ENCODE data around the gene GNGT1.

The GNGT1 gene

GRCh38 chr7:93921186-93921585, 14.8 kb downstream of the GNGT1 start:
- H3K79me2 ChIP-seq (ENCODE audit: control insufficient read depth, insufficient read depth, low read length, unreplicated experiment) = peaks cover 37% of the 10 kb centered on the region

GRCh38 chr7:93921607-93922566, 15.5 kb downstream of the GNGT1 start, which contains the start of gene GNG11:
GNG11 (plus strand) TSS chr7:93921735; CDS start chr7:93922138, 403 bp downstream.
- H3K36me3 ChIP-seq (ENCODE audit: insufficient read depth, low read length) = peaks cover 14% of the 10 kb centered on the region
- no peaks in the 10 kb centered on the region for H3K27me3 ChIP-seq (ENCODE audit: insufficient read depth, low read length)
- H2AFZ ChIP-seq (ENCODE audit: low read length, unreplicated experiment) = peak within 1 kb of the TSS; percentile 98
- peaks cover 17% of the 10 kb centered on the region for H3K4me1 ChIP-seq (ENCODE audit: control insufficient read depth, insufficient read depth, low read length, unreplicated experiment)
- peaks cover 37% of the 10 kb centered on the region for H3K79me2 ChIP-seq (ENCODE audit: control insufficient read depth, insufficient read depth, low read length, unreplicated experiment)
- H3K4me3 ChIP-seq (ENCODE audit: low read depth, low read length) = peak within 1 kb of the TSS; percentile 100
- H3K27ac ChIP-seq (ENCODE audit: low read depth, low read length) = peak within 1 kb of the TSS; percentile 86

More at GRCh38 chr7:93921186-93921585, 14.8 kb downstream of the GNGT1 start:
- H2AFZ ChIP-seq (ENCODE audit: low read length, unreplicated experiment) = peak overlapping the region; percentile 85
- H3K36me3 ChIP-seq (ENCODE audit: insufficient read depth, low read length) = peaks cover 7% of the 10 kb centered on the region
- peaks cover 17% of the 10 kb centered on the region for H3K4me1 ChIP-seq (ENCODE audit: control insufficient read depth, insufficient read depth, low read length, unreplicated experiment)
- peak overlapping the region; percentile 86 for H3K27ac ChIP-seq (ENCODE audit: low read depth, low read length)
- H3K4me3 ChIP-seq (ENCODE audit: low read depth, low read length) = peak overlapping the region; percentile 100
- H3K27me3 ChIP-seq (ENCODE audit: insufficient read depth, low read length) = no peaks in the 10 kb centered on the region

- Histone ChIP-seq H3K4me3 (ENCODE audit: low read depth, low read length) (peak overlapping the region; percentile 100), H3K36me3 (ENCODE audit: insufficient read depth, low read length) (peaks cover 21% of the 10 kb centered on the region), H3K4me1 (ENCODE audit: control insufficient read depth, insufficient read depth, low read length, unreplicated experiment) (peaks cover 17% of the 10 kb centered on the region), H2AFZ (ENCODE audit: low read length, unreplicated experiment) (peak overlapping the region; percentile 5), H3K27ac (ENCODE audit: low read depth, low read length) (peak overlapping the region; percentile 86; the same call in 1 of the 2 replicates), H3K79me2 (ENCODE audit: control insufficient read depth, insufficient read depth, low read length, unreplicated experiment) (peaks cover 37% of the 10 kb centered on the region), H3K27me3 (ENCODE audit: insufficient read depth, low read length) (no peaks in the 10 kb centered on the region)
Measured at GRCh38 chr7:93923296-93923695, 16.9 kb downstream of the GNGT1 start.

GRCh38 chr7:93923942-93924341, 17.6 kb downstream of the GNGT1 start:
- Histone ChIP-seq H3K4me1 (ENCODE audit: control insufficient read depth, insufficient read depth, low read length, unreplicated experiment) (peaks cover 17% of the 10 kb centered on the region), H2AFZ (ENCODE audit: low read length, unreplicated experiment) (peak overlapping the region; percentile 5)

GRCh38 chr7:93926800-93927199, 20.4 kb downstream of the GNGT1 start:
- Histone ChIP-seq H3K27ac (ENCODE audit: low read depth, low read length) (no peak overlapping the region), H3K79me2 (ENCODE audit: control insufficient read depth, insufficient read depth, low read length, unreplicated experiment) (peaks cover 34% of the 10 kb centered on the region), H3K27me3 (ENCODE audit: insufficient read depth, low read length) (no peaks in the 10 kb centered on the region), H2AFZ (ENCODE audit: low read length, unreplicated experiment) (no peak overlapping the region), H3K4me1 (ENCODE audit: control insufficient read depth, insufficient read depth, low read length, unreplicated experiment) (peaks cover 7% of the 10 kb centered on the region), H3K36me3 (ENCODE audit: insufficient read depth, low read length) (peaks cover 21% of the 10 kb centered on the region), H3K4me3 (ENCODE audit: low read depth, low read length) (no peak overlapping the region)

More at GRCh38 chr7:93923942-93924341, 17.6 kb downstream of the GNGT1 start:
- H3K27me3 ChIP-seq (ENCODE audit: insufficient read depth, low read length) = no peaks in the 10 kb centered on the region
- H3K27ac ChIP-seq (ENCODE audit: low read depth, low read length) = 0 out of 2 replicates have a peak overlapping the region, but pooled peaks have one; percentile 3
- peak overlapping the region; percentile 100 for H3K4me3 ChIP-seq (ENCODE audit: low read depth, low read length)
- peaks cover 37% of the 10 kb centered on the region for H3K79me2 ChIP-seq (ENCODE audit: control insufficient read depth, insufficient read depth, low read length, unreplicated experiment)
- peaks cover 21% of the 10 kb centered on the region for H3K36me3 ChIP-seq (ENCODE audit: insufficient read depth, low read length)

GRCh38 chr7:93927585-93927984, 21.2 kb downstream of the GNGT1 start:
- no peaks in the 10 kb centered on the region for H3K27me3 ChIP-seq (ENCODE audit: insufficient read depth, low read length)
- H3K79me2 ChIP-seq (ENCODE audit: control insufficient read depth, insufficient read depth, low read length, unreplicated experiment) = peaks cover 26% of the 10 kb centered on the region
- H3K27ac ChIP-seq (ENCODE audit: low read depth, low read length) = no peak overlapping the region
- peaks cover 21% of the 10 kb centered on the region for H3K36me3 ChIP-seq (ENCODE audit: insufficient read depth, low read length)
- no peak overlapping the region for H2AFZ ChIP-seq (ENCODE audit: low read length, unreplicated experiment)
- peaks cover 7% of the 10 kb centered on the region for H3K4me1 ChIP-seq (ENCODE audit: control insufficient read depth, insufficient read depth, low read length, unreplicated experiment)
- no peak overlapping the region for H3K4me3 ChIP-seq (ENCODE audit: low read depth, low read length)

- Histone ChIP-seq H3K27me3 (ENCODE audit: insufficient read depth, low read length) (no peaks in the 10 kb centered on the region), H3K27ac (ENCODE audit: low read depth, low read length) (no peak overlapping the region), H3K36me3 (ENCODE audit: insufficient read depth, low read length) (peaks cover 9% of the 10 kb centered on the region), H2AFZ (ENCODE audit: low read length, unreplicated experiment) (no peak overlapping the region), H3K4me3 (ENCODE audit: low read depth, low read length) (no peak overlapping the region), H3K79me2 (ENCODE audit: control insufficient read depth, insufficient read depth, low read length, unreplicated experiment) (no peaks in the 10 kb centered on the region), H3K4me1 (ENCODE audit: control insufficient read depth, insufficient read depth, low read length, unreplicated experiment) (no peaks in the 10 kb centered on the region)
Measured at GRCh38 chr7:93931655-93932054, 25.3 kb downstream of the GNGT1 start.

GRCh38 chr7:93933156-93933555, 26.8 kb downstream of the GNGT1 start:
- Histone ChIP-seq H3K4me1 (ENCODE audit: control insufficient read depth, insufficient read depth, low read length, unreplicated experiment) (peaks cover 7% of the 10 kb centered on the region), H3K4me3 (ENCODE audit: low read depth, low read length) (no peak overlapping the region), H3K79me2 (ENCODE audit: control insufficient read depth, insufficient read depth, low read length, unreplicated experiment) (no peaks in the 10 kb centered on the region), H2AFZ (ENCODE audit: low read length, unreplicated experiment) (no peak overlapping the region), H3K27ac (ENCODE audit: low read depth, low read length) (no peak overlapping the region), H3K36me3 (ENCODE audit: insufficient read depth, low read length) (no peaks in the 10 kb centered on the region), H3K27me3 (ENCODE audit: insufficient read depth, low read length) (no peaks in the 10 kb centered on the region)

- H3K4me3 ChIP-seq (ENCODE audit: low read depth, low read length) = no peak overlapping the region
- no peaks in the 10 kb centered on the region for H3K27me3 ChIP-seq (ENCODE audit: insufficient read depth, low read length)
Measured at GRCh38 chr7:93935102-93935501, 28.7 kb downstream of the GNGT1 start.

GRCh38 chr7:93937818-93938217, 31.5 kb downstream of the GNGT1 start:
- no peak overlapping the region for H3K27ac ChIP-seq (ENCODE audit: low read depth, low read length)
- H3K79me2 ChIP-seq (ENCODE audit: control insufficient read depth, insufficient read depth, low read length, unreplicated experiment) = no peaks in the 10 kb centered on the region
- no peak overlapping the region for H3K4me3 ChIP-seq (ENCODE audit: low read depth, low read length)
- no peaks in the 10 kb centered on the region for H3K27me3 ChIP-seq (ENCODE audit: insufficient read depth, low read length)
- H3K36me3 ChIP-seq (ENCODE audit: insufficient read depth, low read length) = no peaks in the 10 kb centered on the region
- peaks cover 14% of the 10 kb centered on the region for H3K4me1 ChIP-seq (ENCODE audit: control insufficient read depth, insufficient read depth, low read length, unreplicated experiment)
- H2AFZ ChIP-seq (ENCODE audit: low read length, unreplicated experiment) = no peak overlapping the region

More at GRCh38 chr7:93935102-93935501, 28.7 kb downstream of the GNGT1 start:
- Histone ChIP-seq H2AFZ (ENCODE audit: low read length, unreplicated experiment) (no peak overlapping the region), H3K79me2 (ENCODE audit: control insufficient read depth, insufficient read depth, low read length, unreplicated experiment) (no peaks in the 10 kb centered on the region), H3K27ac (ENCODE audit: low read depth, low read length) (no peak overlapping the region), H3K4me1 (ENCODE audit: control insufficient read depth, insufficient read depth, low read length, unreplicated experiment) (peaks cover 14% of the 10 kb centered on the region), H3K36me3 (ENCODE audit: insufficient read depth, low read length) (no peaks in the 10 kb centered on the region)

All from ACC112 (cell line).